ENCODE measurements around the gene THOC5. TPM values are rescaled to one million over a fixed set of nuclear protein-coding genes. Genes with fewer than 3 reads are reported as not detected.

The THOC5 gene
- total and polyA plus RNA-seq, 4 donors: 21.0 to 51.8 (median 27.9) TPM

DNA sequence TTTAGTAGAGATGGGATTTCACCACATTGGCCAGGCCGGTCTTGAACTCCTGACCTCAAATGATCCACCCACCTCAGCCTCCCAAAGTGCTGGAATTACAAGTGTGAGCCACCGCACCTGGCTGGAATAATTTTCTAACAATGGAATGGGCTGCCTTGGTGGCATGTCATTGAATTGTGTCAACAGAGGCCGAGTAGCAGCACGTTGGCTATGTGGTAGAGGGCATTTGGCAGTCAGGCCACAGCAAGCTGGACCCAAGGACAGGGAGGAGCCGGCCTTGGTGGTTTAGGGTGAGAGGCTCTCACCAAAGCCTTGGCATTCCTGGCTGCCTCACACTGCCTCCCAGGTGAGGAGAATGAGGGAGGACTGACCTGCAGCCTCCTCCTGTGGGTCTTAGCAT, 31.4 kb upstream of the THOC5 start:
- Histone ChIP-seq H3K36me3 (ENCODE audit: control insufficient read depth in 4 of 4, insufficient read depth in 4 of 4, low read length in 4 of 4) (no peaks in the 10 kb centered on the region), H3K27me3 (ENCODE audit: control insufficient read depth in 3 of 3, insufficient read depth in 3 of 3, low read length in 2 of 3) (no peaks in the 10 kb centered on the region), H3K27ac (ENCODE audit: low read depth in 1 of 2, low read length in 1 of 2) (no peak overlapping the region), H3K4me3 (no peak overlapping the region), H3K4me1 (ENCODE audit: control insufficient read depth in 5 of 5, insufficient read depth in 5 of 5, low read length in 5 of 5) (peaks cover 0 to 7% (median 0%) of the 10 kb centered on the region in 5 donors), H3K9me3 (ENCODE audit: control insufficient read depth in 4 of 4, insufficient read depth in 3 of 4, low read length in 3 of 4) (no peaks in the 10 kb centered on the region), H3K9ac (ENCODE audit: insufficient read depth in 1 of 2, low read length in 2 of 2) (no peak overlapping the region)
- no peak for DNase-seq
- no peak for ATAC-seq (ENCODE audit: insufficient read depth, low FRiP score)
- 75 to 96% methylated on average over 5 of the region's 5 CpGs for WGBS, 2 donors
- TF ChIP-seq, protein P1, sequence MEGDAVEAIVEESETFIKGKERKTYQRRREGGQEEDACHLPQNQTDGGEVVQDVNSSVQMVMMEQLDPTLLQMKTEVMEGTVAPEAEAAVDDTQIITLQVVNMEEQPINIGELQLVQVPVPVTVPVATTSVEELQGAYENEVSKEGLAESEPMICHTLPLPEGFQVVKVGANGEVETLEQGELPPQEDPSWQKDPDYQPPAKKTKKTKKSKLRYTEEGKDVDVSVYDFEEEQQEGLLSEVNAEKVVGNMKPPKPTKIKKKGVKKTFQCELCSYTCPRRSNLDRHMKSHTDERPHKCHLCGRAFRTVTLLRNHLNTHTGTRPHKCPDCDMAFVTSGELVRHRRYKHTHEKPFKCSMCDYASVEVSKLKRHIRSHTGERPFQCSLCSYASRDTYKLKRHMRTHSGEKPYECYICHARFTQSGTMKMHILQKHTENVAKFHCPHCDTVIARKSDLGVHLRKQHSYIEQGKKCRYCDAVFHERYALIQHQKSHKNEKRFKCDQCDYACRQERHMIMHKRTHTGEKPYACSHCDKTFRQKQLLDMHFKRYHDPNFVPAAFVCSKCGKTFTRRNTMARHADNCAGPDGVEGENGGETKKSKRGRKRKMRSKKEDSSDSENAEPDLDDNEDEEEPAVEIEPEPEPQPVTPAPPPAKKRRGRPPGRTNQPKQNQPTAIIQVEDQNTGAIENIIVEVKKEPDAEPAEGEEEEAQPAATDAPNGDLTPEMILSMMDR (IDR thresholded peaks at IDR 0.05; ENCODE audit: control extremely low read depth, extremely low read depth): no peak

DNA sequence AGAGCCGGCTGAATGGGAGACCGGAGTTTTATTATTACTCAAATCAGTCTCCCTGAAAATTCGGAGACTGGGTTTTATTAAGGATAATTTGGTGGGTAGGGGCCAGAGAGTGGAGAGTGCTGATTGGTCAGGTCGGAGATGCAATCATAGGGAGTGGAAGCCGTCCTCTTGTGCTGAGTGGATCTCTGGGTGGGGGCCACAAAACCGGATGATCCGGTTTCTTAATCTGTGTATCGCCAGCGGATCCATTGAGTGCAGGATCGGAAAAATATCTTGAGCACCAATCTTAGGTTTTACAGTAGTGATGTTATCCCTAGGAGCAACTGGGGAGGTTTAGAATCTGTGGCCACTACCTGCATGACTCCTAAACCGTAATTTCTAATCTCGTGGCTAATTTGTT, 28.2 kb upstream of the THOC5 start:
- Histone ChIP-seq H3K9ac (ENCODE audit: insufficient read depth in 1 of 2, low read length in 2 of 2) (no peak overlapping the region), H3K27me3 (ENCODE audit: control insufficient read depth in 3 of 3, insufficient read depth in 3 of 3, low read length in 2 of 3) (no peaks in the 10 kb centered on the region), H3K4me3 (no peak overlapping the region), H3K27ac (ENCODE audit: low read depth in 1 of 2, low read length in 1 of 2) (no peak overlapping the region), H3K36me3 (ENCODE audit: control insufficient read depth in 4 of 4, insufficient read depth in 4 of 4, low read length in 4 of 4) (no peaks in the 10 kb centered on the region), H3K4me1 (ENCODE audit: control insufficient read depth in 5 of 5, insufficient read depth in 5 of 5, low read length in 5 of 5) (peaks cover 0 to 7% (median 0%) of the 10 kb centered on the region in 5 donors), H3K9me3 (ENCODE audit: control insufficient read depth in 4 of 4, insufficient read depth in 3 of 4, low read length in 3 of 4) (no peaks in the 10 kb centered on the region)
- 69 to 87% methylated on average over 12 of the region's 12 CpGs for WGBS, 2 donors
- TF ChIP-seq, protein P1 (IDR thresholded peaks at IDR 0.05; ENCODE audit: control extremely low read depth, extremely low read depth): no peak
- ATAC-seq (ENCODE audit: insufficient read depth, low FRiP score) (no peak), DNase-seq (peak in 1 of 3 donors; percentile 15)

DNA sequence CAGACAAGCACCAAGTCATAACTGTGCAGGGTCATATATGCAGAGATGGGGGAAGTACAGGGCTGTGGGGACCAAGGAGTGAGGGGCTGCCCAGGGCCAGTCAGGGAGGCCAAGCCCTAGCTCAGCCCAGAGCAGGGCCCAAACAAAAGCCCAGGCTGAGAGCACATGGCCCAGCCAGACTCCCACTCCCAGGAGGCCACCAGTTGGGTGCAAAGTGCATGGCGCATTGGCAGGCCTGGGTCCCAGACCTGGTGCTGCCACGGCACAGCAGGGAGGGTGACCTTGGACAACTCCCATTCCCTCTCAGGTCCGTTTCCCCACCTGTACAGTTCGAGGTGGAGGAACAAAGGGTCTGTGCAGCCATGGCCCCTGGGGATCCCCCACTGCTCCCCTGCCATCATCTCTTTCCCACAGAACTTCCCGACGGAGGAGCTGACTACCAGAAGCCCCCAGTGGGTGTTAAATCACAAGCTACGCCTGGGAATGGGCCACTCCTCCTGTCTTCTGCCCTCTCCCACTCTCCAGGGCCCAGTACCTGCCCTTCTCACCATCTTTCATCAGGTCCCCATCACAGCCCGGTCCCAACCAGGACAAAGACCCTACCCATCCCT, 26.7 kb upstream of the THOC5 start:
- Histone ChIP-seq H3K27ac (ENCODE audit: low read depth in 1 of 2, low read length in 1 of 2) (peak overlapping the region in 1 of 2 donors; percentile 18), H3K4me3 (peak overlapping the region; percentile 81), H3K9ac (ENCODE audit: insufficient read depth in 1 of 2, low read length in 2 of 2) (peak overlapping the region in 1 of 2 donors; percentile 63), H3K36me3 (ENCODE audit: control insufficient read depth in 4 of 4, insufficient read depth in 4 of 4, low read length in 4 of 4) (no peaks in the 10 kb centered on the region), H3K27me3 (ENCODE audit: control insufficient read depth in 3 of 3, insufficient read depth in 3 of 3, low read length in 2 of 3) (no peaks in the 10 kb centered on the region), H3K4me1 (ENCODE audit: control insufficient read depth in 5 of 5, insufficient read depth in 5 of 5, low read length in 5 of 5) (peaks cover 0 to 7% (median 0%) of the 10 kb centered on the region in 5 donors), H3K9me3 (ENCODE audit: control insufficient read depth in 4 of 4, insufficient read depth in 3 of 4, low read length in 3 of 4) (no peaks in the 10 kb centered on the region)
- WGBS, 2 donors: 38 to 39% methylated on average over 8 of the region's 8 CpGs
- TF ChIP-seq, protein P1 (IDR thresholded peaks at IDR 0.05; ENCODE audit: control extremely low read depth, extremely low read depth): no peak
- ATAC-seq (ENCODE audit: insufficient read depth, low FRiP score): peak; percentile 6
- peak in 2 of 3 donors; percentile 27 to 36 for DNase-seq

All from lung (tissue), 12 donors.